GM23338 (cell line): ENCODE measurements around the gene TMEM147. TPM values are rescaled to one million over a fixed set of nuclear protein-coding genes. Genes with fewer than 3 reads are reported as not detected.

ENCODE experiments used
- ATAC-seq: fragments of 200-7000 bp; cut with Tn5 transposase; 3 replicates; pipeline ENCODE4 v1.9.1; 2020
- DNase-seq: peaks from one replicate; pipeline ENCODE4 v3.0.0-alpha.2; 2015; ENCODE audit warnings: low spot score
- H2AFZ ChIP-seq: fragments of 200-600 bp; sonication (generic); 2 replicates; pipeline ENCODE4 v1.8.0; 2016; ENCODE audit warnings: antibody characterized with exemption, mild to moderate bottlenecking, moderate library complexity
- H3F3A ChIP-seq: fragments of 200-600 bp; sonication (generic); replicated peaks from 2 replicates; pipeline ENCODE4 v1.8.0; 2017; ENCODE audit warnings: antibody characterized with exemption, mixed run types, low read depth
- H3K27ac ChIP-seq: fragments of 200-600 bp; sonication (generic); 2 replicates; pipeline ENCODE4 v1.6.1; 2016; ENCODE audit warnings: low read depth
- H3K27me3 ChIP-seq: fragments of 200-600 bp; sonication (generic); 2 replicates; pipeline ENCODE4 v1.8.0; 2016; ENCODE audit warnings: mild to moderate bottlenecking, mixed run types, moderate library complexity; ENCODE audit not compliant: insufficient read depth
- H3K36me3 ChIP-seq: fragments of 200-600 bp; sonication (generic); 2 replicates; pipeline ENCODE4 v1.8.0; 2016; ENCODE audit warnings: mild to moderate bottlenecking; ENCODE audit not compliant: insufficient read depth
- H3K4me1 ChIP-seq: fragments of 200-600 bp; sonication (generic); 2 replicates; pipeline ENCODE4 v1.8.0; 2016; ENCODE audit warnings: mild to moderate bottlenecking, moderate library complexity; ENCODE audit not compliant: insufficient read depth
- H3K4me2 ChIP-seq: fragments of 200-600 bp; sonication (generic); 2 replicates; pipeline ENCODE4 v1.7.1; 2017; ENCODE audit warnings: mixed run types
- H3K4me3 ChIP-seq: fragments of 200-600 bp; sonication (generic); 2 replicates; pipeline ENCODE4 v1.6.1; 2016; ENCODE audit warnings: mixed run types
- H3K79me2 ChIP-seq: fragments of 200-600 bp; sonication (generic); replicated peaks from 2 replicates; pipeline ENCODE4 v1.8.0; 2017; ENCODE audit warnings: mild to moderate bottlenecking; ENCODE audit not compliant: insufficient read depth
- H3K9me2 ChIP-seq: fragments of 200-600 bp; sonication (generic); 2 replicates; pipeline ENCODE4 v1.8.0; 2017; ENCODE audit not compliant: insufficient read depth
- H4K20me1 ChIP-seq: fragments of 200-600 bp; sonication (generic); replicated peaks from 2 replicates; pipeline ENCODE4 v1.8.0; 2017; ENCODE audit warnings: mild to moderate bottlenecking; ENCODE audit not compliant: insufficient read depth
- H3K27ac Mint-ChIP-seq: 2 replicates; pipeline ENCODE4 v1.8.0; 2020; ENCODE audit warnings: inconsistent platforms, mild to moderate bottlenecking, moderate library complexity, mixed read lengths
- H3K27me3 Mint-ChIP-seq: 3 replicates; pipeline ENCODE4 v1.8.0; 2022; ENCODE audit warnings: low read depth, mild to moderate bottlenecking, moderate library complexity, mixed read lengths, inconsistent platforms; ENCODE audit not compliant: insufficient read depth, poor library complexity
- H3K36me3 Mint-ChIP-seq: 3 replicates; pipeline ENCODE4 v1.8.0; 2021; ENCODE audit warnings: low read depth, mild to moderate bottlenecking, inconsistent platforms, moderate library complexity, mixed read lengths
- H3K4me1 Mint-ChIP-seq: 3 replicates; pipeline ENCODE4 v1.8.0; 2020; ENCODE audit warnings: mild to moderate bottlenecking, inconsistent platforms, mixed read lengths
- H3K4me3 Mint-ChIP-seq: 3 replicates; pipeline ENCODE4 v1.8.0; 2021; ENCODE audit warnings: moderate library complexity, mild to moderate bottlenecking, inconsistent platforms, mixed read lengths
- H3K9me3 Mint-ChIP-seq: 3 replicates; pipeline ENCODE4 v1.8.0; 2020; ENCODE audit warnings: moderate library complexity, mild to moderate bottlenecking, inconsistent platforms, mixed read lengths
- CREB1 ChIP-seq: fragments of 250-450 bp; sonication (Bioruptor Pico); IDR thresholded peaks from 2 replicates; pipeline ENCODE4 v1.5.0; 2020; ENCODE audit warnings: low read depth, mild to moderate bottlenecking, moderate library complexity
- EZH2 ChIP-seq: fragments of 200-600 bp; sonication (generic); IDR thresholded peaks from one replicate; pipeline ENCODE4 v1.8.0; 2017; ENCODE audit warnings: antibody characterized with exemption, mild to moderate bottlenecking, low read depth; ENCODE audit not compliant: unreplicated experiment
- EZH2phosphoT487 ChIP-seq: fragments of 200-600 bp; sonication (generic); IDR thresholded peaks from one replicate; pipeline ENCODE4 v1.8.1; 2018; ENCODE audit warnings: antibody characterized with exemption; ENCODE audit not compliant: unreplicated experiment
- NANOG ChIP-seq: IDR thresholded peaks from 2 replicates; pipeline ENCODE4 v1.6.1; 2016; ENCODE audit warnings: antibody characterized with exemption, borderline replicate concordance
- POLR2AphosphoS5 ChIP-seq: IDR thresholded peaks from 2 replicates; pipeline ENCODE4 v1.6.1; 2016; ENCODE audit warnings: antibody characterized with exemption, low read depth
- REST ChIP-seq: IDR thresholded peaks from one replicate; pipeline ENCODE4 v1.6.1; 2018; ENCODE audit warnings: antibody characterized with exemption; ENCODE audit not compliant: unreplicated experiment
- STAT1 ChIP-seq: IDR thresholded peaks from one replicate; pipeline ENCODE4 v1.6.1; 2016; ENCODE audit warnings: antibody characterized with exemption; ENCODE audit not compliant: unreplicated experiment
- ZNF114 ChIP-seq: fragments of 250-450 bp; sonication (Bioruptor Pico); IDR thresholded peaks from 2 replicates; pipeline ENCODE4 v1.5.0; 2020; ENCODE audit warnings: mild to moderate bottlenecking, moderate library complexity
- polyA plus RNA-seq: library from polyadenylated mRNA; unstranded; fragments of >200 nt; fragmentation: Nextera tagmentation; extraction: Ambion mirVana; gene quantifications from 2 replicates; pipeline ENCODE4 v1.2.1, GENCODE V29; 2016
- total RNA-seq: library from RNA; depleted of rRNA; stranded (reverse); fragments of >200 nt; shearing (Covaris generic); gene quantifications from 2 replicates; pipeline ENCODE4 v1.2.3, GENCODE V29; 2014
- TF ChIP-seq, protein P1 (sequence below), 2 experiments: fragments of 200-600 bp in 1 of 2; sonication (generic) in 1 of 2; conservative IDR thresholded peaks; 2 replicates each; pipeline versions ENCODE4 v1.5.1 to v1.6.1; 2016 to 2017; ENCODE audit warnings: antibody characterized with exemption in 2 of 2, low read depth in 2 of 2, mild to moderate bottlenecking in 2 of 2, moderate library complexity in 1 of 2
- TF ChIP-seq, protein P2 (sequence below): IDR thresholded peaks from 2 replicates; pipeline ENCODE4 v1.6.1; 2016; ENCODE audit warnings: antibody characterized with exemption
- TF ChIP-seq, protein P3 (sequence below): fragments of 250-450 bp; sonication (Bioruptor Pico); IDR thresholded peaks from 2 replicates; pipeline ENCODE4 v1.5.0; 2020; ENCODE audit warnings: mild to moderate bottlenecking, moderate library complexity

The TMEM147 gene
- total and polyA plus RNA-seq, 2 experiments from 2014 or later, result 164 to 272 TPM

- no peak for TF ChIP-seq REST
- TF ChIP-seq, protein P1, sequence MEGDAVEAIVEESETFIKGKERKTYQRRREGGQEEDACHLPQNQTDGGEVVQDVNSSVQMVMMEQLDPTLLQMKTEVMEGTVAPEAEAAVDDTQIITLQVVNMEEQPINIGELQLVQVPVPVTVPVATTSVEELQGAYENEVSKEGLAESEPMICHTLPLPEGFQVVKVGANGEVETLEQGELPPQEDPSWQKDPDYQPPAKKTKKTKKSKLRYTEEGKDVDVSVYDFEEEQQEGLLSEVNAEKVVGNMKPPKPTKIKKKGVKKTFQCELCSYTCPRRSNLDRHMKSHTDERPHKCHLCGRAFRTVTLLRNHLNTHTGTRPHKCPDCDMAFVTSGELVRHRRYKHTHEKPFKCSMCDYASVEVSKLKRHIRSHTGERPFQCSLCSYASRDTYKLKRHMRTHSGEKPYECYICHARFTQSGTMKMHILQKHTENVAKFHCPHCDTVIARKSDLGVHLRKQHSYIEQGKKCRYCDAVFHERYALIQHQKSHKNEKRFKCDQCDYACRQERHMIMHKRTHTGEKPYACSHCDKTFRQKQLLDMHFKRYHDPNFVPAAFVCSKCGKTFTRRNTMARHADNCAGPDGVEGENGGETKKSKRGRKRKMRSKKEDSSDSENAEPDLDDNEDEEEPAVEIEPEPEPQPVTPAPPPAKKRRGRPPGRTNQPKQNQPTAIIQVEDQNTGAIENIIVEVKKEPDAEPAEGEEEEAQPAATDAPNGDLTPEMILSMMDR (conservative IDR thresholded peaks at IDR 0.05; ENCODE audit: low read depth in 2 of 2), result no peak
- TF ChIP-seq EZH2phosphoT487, result no peak
- TF ChIP-seq CREB1, result no peak
- TF ChIP-seq STAT1, result no peak
- TF ChIP-seq, protein P2, sequence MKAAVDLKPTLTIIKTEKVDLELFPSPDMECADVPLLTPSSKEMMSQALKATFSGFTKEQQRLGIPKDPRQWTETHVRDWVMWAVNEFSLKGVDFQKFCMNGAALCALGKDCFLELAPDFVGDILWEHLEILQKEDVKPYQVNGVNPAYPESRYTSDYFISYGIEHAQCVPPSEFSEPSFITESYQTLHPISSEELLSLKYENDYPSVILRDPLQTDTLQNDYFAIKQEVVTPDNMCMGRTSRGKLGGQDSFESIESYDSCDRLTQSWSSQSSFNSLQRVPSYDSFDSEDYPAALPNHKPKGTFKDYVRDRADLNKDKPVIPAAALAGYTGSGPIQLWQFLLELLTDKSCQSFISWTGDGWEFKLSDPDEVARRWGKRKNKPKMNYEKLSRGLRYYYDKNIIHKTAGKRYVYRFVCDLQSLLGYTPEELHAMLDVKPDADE, result no peak
- TF ChIP-seq POLR2AphosphoS5, result no peak
- TF ChIP-seq EZH2, result no peak
Observed at GRCh38 chr19:35498220-35498619, 47.2 kb upstream of the TMEM147 start (continued).

GRCh38 chr19:35498984-35499527 lies 46.4 kb upstream of the TMEM147 start:
- Histone ChIP-seq H3K79me2 (no peaks in the 10 kb centered on the region), H3K36me3 (peaks cover 10% of the 10 kb centered on the region), H3K9me2 (no peaks in the 10 kb centered on the region), H4K20me1 (peaks cover 5% of the 10 kb centered on the region), H3K4me1 (no peaks in the 10 kb centered on the region), H3K27me3 (no peaks in the 10 kb centered on the region), H3K4me3 (no peak overlapping the region), H3K4me2 (no peak overlapping the region), H3F3A (peaks cover 11% of the 10 kb centered on the region; the same call in 1 of the 2 replicates), H3K27ac (no peak overlapping the region), H2AFZ (no peak overlapping the region)
- Mint-ChIP-seq H3K36me3 (peaks cover 71% of the 10 kb centered on the region), H3K27me3 (peaks cover 22% of the 10 kb centered on the region), H3K9me3 (no peaks in the 10 kb centered on the region), H3K4me1 (peaks cover 27% of the 10 kb centered on the region), H3K4me3 (no peak overlapping the region), H3K27ac (no peak overlapping the region)
- DNase-seq (no peak), ATAC-seq (no peak)
- TF ChIP-seq CREB1 (no peak), EZH2 (no peak), EZH2phosphoT487 (no peak), NANOG (no peak), ZNF114 (no peak)
- TF ChIP-seq, protein P3, sequence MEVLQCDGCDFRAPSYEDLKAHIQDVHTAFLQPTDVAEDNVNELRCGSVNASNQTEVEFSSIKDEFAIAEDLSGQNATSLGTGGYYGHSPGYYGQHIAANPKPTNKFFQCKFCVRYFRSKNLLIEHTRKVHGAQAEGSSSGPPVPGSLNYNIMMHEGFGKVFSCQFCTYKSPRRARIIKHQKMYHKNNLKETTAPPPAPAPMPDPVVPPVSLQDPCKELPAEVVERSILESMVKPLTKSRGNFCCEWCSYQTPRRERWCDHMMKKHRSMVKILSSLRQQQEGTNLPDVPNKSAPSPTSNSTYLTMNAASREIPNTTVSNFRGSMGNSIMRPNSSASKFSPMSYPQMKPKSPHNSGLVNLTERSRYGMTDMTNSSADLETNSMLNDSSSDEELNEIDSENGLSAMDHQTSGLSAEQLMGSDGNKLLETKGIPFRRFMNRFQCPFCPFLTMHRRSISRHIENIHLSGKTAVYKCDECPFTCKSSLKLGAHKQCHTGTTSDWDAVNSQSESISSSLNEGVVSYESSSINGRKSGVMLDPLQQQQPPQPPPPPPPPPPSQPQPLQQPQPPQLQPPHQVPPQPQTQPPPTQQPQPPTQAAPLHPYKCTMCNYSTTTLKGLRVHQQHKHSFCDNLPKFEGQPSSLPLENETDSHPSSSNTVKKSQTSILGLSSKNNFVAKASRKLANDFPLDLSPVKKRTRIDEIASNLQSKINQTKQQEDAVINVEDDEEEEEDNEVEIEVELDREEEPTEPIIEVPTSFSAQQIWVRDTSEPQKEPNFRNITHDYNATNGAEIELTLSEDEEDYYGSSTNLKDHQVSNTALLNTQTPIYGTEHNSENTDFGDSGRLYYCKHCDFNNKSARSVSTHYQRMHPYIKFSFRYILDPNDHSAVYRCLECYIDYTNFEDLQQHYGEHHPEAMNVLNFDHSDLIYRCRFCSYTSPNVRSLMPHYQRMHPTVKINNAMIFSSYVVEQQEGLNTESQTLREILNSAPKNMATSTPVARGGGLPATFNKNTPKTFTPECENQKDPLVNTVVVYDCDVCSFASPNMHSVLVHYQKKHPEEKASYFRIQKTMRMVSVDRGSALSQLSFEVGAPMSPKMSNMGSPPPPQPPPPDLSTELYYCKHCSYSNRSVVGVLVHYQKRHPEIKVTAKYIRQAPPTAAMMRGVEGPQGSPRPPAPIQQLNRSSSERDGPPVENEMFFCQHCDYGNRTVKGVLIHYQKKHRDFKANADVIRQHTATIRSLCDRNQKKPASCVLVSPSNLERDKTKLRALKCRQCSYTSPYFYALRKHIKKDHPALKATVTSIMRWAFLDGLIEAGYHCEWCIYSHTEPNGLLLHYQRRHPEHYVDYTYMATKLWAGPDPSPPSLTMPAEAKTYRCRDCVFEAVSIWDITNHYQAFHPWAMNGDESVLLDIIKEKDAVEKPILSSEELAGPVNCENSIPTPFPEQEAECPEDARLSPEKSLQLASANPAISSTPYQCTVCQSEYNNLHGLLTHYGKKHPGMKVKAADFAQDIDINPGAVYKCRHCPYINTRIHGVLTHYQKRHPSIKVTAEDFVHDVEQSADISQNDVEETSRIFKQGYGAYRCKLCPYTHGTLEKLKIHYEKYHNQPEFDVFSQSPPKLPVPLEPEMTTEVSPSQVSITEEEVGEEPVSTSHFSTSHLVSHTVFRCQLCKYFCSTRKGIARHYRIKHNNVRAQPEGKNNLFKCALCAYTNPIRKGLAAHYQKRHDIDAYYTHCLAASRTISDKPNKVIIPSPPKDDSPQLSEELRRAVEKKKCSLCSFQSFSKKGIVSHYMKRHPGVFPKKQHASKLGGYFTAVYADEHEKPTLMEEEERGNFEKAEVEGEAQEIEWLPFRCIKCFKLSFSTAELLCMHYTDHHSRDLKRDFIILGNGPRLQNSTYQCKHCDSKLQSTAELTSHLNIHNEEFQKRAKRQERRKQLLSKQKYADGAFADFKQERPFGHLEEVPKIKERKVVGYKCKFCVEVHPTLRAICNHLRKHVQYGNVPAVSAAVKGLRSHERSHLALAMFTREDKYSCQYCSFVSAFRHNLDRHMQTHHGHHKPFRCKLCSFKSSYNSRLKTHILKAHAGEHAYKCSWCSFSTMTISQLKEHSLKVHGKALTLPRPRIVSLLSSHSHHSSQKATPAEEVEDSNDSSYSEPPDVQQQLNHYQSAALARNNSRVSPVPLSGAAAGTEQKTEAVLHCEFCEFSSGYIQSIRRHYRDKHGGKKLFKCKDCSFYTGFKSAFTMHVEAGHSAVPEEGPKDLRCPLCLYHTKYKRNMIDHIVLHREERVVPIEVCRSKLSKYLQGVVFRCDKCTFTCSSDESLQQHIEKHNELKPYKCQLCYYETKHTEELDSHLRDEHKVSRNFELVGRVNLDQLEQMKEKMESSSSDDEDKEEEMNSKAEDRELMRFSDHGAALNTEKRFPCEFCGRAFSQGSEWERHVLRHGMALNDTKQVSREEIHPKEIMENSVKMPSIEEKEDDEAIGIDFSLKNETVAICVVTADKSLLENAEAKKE, result no peak
